Myocyte (in vitro differentiated cells): Measurements from ENCODE around the gene DDN. TPM values are rescaled to one million over a fixed set of nuclear protein-coding genes. Genes with fewer than 3 reads are reported as not detected.
A peak's percentile ranks its signal among the peaks of the same experiment; 100 is the strongest.

Experiments used
- DNase-seq: peaks from one replicate; pipeline ENCODE4 v3.0.0-alpha.2; 2012; ENCODE audit warnings: low read depth
- total RNA-seq: library from RNA; depleted of rRNA; stranded (reverse); fragments of >200 nt; gene quantifications from 2 replicates; pipeline ENCODE4 v1.2.3, GENCODE V29; 2014

DDN gene
- total RNA-seq, 1 donor from 2014 or later = 12.3 TPM

GRCh38 chr12:49031573-49032161 is 32.5 kb upstream of the DDN start:
- DNase-seq = peak; percentile 51

DNA sequence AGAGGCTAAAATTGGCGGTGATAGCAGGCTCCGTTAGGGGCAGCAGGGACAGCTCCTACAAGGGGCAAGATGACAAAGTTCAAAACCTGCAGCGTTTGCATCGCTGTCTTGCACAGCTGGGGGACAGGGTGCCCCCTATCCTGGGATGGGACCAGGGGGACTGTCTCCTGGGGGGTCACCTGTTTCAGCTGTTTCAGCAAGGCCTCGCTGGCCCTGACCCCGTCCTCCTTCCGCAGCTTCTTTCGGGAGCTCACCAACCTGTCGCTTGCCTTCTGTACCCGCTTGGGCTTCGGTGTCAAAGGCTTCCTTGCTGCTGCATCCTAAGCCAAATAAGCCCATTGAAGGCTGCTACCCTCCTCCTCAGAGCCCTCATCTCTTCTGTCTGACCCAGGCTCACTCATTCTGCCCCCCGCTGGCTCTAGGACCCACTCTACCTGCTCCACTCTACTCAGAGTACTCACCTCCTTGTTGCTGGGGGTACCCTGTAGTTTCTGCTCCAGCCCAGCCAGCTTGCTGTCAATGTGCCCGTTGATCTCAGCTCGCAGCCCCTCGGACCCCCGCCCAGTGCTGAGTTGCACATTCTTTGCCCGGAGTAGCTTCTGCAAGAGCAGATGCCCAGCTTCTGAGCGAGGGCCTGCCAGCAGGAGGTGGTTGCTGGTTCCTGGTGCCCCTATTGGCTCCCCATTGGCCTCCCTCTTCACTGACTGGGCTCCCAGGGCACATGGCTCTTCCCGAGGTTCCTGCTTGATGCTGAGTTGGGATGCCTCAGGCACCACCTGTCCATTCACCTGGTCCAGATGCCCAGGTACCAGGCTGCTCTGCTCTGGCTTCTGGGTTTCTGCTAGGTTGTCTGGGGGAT is 31.8 kb upstream of the DDN start:
- no peak for DNase-seq

DNA sequence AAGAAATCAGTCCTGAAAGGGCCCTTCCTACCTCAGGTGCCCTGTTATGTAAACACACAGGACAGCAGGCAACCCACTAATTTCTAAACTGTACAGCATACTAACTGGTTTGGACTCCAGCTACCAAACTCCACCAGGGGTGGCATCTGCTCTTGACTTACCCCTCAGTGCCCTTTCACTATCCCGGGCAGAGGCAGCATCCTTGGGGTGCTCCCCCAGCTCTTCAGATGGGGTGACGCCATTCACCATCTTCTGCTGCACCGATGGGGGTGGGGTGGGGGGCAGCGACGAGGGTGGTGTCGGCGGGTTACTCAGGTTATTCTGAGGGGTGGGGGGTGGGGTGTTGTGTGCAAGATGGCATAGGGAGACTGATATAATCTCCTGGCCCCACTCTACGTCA is 30.9 kb upstream of the DDN start:
- no peak for DNase-seq

DNA sequence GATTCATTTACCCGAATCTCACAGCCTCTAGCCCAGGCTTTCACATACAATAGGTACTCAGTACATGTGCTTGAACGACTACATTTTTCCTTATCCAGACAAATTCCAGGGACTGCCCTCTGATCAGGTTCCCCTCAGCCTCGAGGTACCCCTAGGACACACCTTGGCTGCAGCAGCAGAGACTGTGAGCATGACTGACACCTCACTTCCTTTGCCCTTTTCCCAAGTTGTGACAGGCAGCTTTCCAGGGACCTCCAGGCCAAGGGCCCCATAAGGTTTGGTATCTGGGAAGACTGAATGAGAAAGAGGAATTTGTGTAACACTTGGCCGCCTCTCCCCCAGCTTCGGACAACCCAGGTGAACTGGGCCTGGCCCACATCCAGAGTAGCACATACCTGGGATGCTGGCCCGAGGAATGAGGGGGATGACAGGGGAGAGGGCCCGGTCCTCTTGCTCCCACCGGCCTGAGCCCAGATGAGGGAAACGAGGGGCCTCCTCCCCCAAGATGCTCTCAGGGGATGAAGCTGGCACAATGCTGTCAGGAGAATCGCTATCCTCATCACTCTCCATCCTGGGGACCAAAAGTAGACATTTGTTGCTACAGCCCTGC is 29.6 kb upstream of the DDN start:
- no peak for DNase-seq

GRCh38 chr12:49027846-49028555 is 28.8 kb upstream of the DDN start:
- no peak for DNase-seq

DNA sequence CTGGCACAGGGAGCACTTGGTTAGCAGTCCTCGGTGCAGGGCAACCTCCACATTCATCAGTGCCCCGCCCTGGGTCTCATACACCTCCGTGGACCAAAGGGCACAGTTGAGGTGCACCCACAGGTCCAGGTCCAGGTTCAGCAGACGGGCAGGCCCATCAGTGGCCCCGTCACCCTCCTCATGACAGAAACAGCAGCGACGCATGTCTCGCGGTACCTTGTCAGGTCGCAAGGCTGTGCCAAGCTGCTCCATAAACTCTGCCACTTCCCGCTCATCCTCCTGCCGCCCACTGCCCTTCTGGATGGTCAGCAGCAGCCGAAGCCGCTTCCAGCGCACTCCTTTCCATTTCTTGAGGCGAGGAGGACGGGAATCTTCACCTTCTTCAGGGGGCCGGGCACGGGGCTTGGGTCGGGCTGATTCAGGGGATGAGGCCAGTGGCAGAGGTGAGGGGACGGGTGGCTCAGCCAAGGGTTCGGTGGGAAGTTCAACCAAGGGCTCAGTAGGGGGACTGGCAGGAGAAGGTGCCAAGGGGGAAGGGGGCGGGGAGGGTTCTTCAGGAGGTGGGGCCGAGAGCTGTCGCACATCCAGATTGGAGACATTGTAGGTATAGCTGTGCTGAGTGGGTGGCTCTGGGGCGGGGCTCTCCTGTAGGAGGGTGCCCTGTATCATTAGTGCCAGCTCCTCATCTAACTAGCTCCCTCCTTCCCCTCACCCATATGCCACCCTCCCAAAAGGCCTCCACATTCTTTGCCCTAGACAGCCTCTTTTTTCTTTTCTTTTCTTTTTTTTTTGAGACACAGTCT is 27.7 kb upstream of the DDN start:
- no peak for DNase-seq

- no peak for DNase-seq
Observed at GRCh38 chr12:49026101-49026500, 26.9 kb upstream of the DDN start.

DNA sequence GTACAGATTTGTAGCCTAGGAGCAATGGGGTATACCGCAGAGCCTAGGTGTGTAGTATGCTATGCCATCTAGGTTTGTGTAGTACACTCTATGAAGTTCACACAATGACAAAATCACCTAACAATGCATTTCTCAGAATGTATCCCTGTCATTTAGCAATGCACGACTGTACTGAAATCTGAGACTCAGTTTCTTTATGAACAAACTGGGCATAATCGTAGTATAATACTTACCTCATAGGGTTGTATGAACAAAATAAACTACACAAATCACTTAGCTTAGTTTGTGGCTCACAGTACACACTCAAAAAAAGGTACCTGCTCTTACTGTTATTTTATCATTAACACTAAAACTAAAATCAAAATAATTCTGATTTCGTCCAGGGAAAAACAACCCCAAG is 26.3 kb upstream of the DDN start:
- no peak for DNase-seq

GRCh38 chr12:49024543-49024942 is 25.4 kb upstream of the DDN start:
- DNase-seq = no peak

GRCh38 chr12:49023812-49024211 is 24.6 kb upstream of the DDN start:
- no peak for DNase-seq

- no peak for DNase-seq
Observed at GRCh38 chr12:49022558-49023178, 23.5 kb upstream of the DDN start.

DNA sequence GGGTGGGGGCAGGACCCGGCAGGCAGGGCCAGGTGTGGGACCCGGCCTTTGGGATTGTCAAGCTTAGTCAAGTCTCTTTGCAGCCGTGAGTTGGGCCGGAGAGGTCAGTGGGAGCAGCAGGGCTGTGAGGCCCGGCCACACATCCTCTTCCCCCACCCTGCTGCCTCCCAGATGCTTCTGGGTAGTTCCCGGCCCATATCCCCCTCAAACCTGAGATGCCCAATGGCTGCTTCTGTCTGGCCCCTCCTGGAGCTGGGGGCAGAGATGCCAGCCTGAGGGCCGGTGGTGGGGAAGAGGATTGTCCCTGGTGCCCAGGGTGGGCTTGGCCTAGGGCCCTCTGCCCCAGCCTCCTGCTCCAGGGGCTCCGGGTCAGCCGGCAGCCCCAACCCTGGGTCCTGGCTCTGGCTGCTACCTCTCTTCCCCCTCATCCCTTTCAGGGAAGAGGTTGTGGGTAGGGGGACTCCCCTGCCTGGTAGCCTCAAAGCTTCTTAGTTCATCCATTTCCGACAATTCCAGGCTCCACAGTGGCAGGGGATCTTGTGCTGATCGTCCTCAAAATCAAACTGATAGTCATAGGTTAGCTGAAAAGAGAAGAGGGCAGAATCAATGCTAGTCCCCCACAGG is 22.2 kb upstream of the DDN start:
- DNase-seq = no peak

DNA sequence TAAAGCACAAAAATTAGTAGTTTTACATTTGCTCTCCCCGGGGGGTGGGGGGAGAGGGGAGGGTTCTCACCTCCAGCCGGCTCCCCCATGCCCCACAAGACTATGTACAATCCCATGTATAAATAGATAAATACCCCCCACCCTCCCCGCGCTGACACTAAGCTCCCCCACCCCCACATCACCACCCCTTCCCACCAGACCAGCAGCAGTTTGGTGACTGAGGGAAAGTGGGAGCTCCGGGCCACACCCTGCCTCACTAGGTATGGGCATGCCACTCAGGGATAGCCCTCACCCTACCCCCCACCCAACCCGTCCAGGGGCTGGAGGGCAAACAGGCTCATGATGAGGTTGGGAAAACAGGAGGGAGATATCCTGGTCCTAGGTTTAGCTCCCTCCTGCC is 21.3 kb upstream of the DDN start:
- DNase-seq = no peak

GRCh38 chr12:49019443-49020324 is 20.5 kb upstream of the DDN start:
- DNase-seq = peak; percentile 66

DNA sequence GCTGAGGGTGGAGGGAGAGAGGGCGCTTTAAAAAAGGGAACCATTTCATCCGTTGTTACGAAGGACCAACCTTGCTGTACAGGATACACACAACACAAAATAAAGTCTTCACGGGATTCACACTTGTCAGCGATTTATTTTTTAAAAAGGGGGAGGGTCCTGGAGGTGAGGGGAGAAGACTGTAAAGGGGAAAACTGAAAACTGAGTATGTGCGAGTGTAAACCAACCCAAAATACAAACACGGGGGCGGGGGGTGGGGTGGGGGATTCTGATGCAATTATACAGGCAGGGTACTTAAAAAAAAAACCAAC is 19.9 kb upstream of the DDN start:
- no peak for DNase-seq

GRCh38 chr12:49018261-49019119 is 19.3 kb upstream of the DDN start, which contains the start of gene PRKAG1:
Gene PRKAG1, minus strand, starts transcription at chr12:49018776. Its CDS starts 36 bp downstream, at chr12:49018740.
- peak; percentile 98 for DNase-seq

DNA sequence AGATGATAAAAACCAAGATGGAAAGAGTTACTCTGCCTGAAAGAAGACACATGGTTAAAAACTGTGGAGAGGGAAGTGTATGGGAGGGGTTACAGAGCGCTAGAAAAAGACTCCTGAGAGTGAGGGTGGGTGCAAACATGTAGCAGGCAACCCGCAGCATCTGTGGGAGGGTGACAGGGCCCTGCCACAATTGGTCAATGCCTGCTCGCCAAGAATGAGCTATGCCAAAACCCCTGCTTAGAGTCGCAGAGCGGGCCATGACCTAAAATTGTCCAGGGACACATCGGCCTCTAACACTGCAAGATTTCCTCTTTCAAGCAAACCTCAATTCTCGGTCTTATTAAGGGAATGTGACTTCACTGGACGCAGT is 18.7 kb upstream of the DDN start:
- peak; percentile 88 for DNase-seq

GRCh38 chr12:49015196-49015595 is 16.0 kb upstream of the DDN start:
- no peak for DNase-seq
